ENCODE data around the gene PRRT4. TPM values are rescaled to one million over a fixed set of nuclear protein-coding genes. Genes with fewer than 3 reads are reported as not detected.

PRRT4 gene
- total RNA-seq = 0.10 and 0.21 TPM in 2 replicates

- H3K4me3 Mint-ChIP-seq = peak within 1 kb of the TSS; percentile 77
- H3K36me3 Mint-ChIP-seq (ENCODE audit: low read depth) = no peaks in the 10 kb centered on the region
- H3K9me3 Mint-ChIP-seq = no peaks in the 10 kb centered on the region
- peaks cover 21% of the 10 kb centered on the region for H3K4me1 Mint-ChIP-seq (ENCODE audit: low read depth)
- H3K27me3 Mint-ChIP-seq (ENCODE audit: insufficient read depth) = peaks cover 74% of the 10 kb centered on the region
- intact Hi-C loops (cut with micrococcal nuclease) = loop anchor here (2.0 kb wide), 2 partner anchors 19 to 25 kb away; partner anchors contain the start of gene RBM28
- no peak for DNase-seq (ENCODE audit: low spot score)
- no peak within 1 kb of the TSS for H3K27ac Mint-ChIP-seq
These were observed at the start of gene PRRT4 for GRCh38 chr7:128361411-128362379. Gene PRRT4, minus strand, starts transcription at chr7:128361690.

- H3K4me1 Mint-ChIP-seq (ENCODE audit: low read depth) = peaks cover 32% of the 10 kb centered on the region
- H3K27me3 Mint-ChIP-seq (ENCODE audit: insufficient read depth) = peaks cover 25% of the 10 kb centered on the region
- peak overlapping the region; percentile 93 for H3K4me3 Mint-ChIP-seq
- intact Hi-C loops (cut with micrococcal nuclease) = loop anchor here (1.0 kb wide), 3 partner anchors 15 to 49 kb away; partner anchors contain the start of gene HILPDA
- DNase-seq (ENCODE audit: low spot score) = no peak
- no peaks in the 10 kb centered on the region for H3K9me3 Mint-ChIP-seq
- H3K27ac Mint-ChIP-seq = peak overlapping the region; percentile 80
- peaks cover 1% of the 10 kb centered on the region for H3K36me3 Mint-ChIP-seq (ENCODE audit: low read depth)
These were observed 48.9 kb upstream of the PRRT4 start for GRCh38 chr7:128410451-128410753.

- intact Hi-C loops (cut with micrococcal nuclease) = loop anchor here (1.0 to 5.0 kb wide), 9 partner anchors 15 to 1018 kb away; partner anchors contain the start of genes ATP6V1F, HILPDA, METTL2B and RBM28
- Mint-ChIP-seq H3K36me3 (ENCODE audit: low read depth) (peaks cover 1% of the 10 kb centered on the region), H3K9me3 (no peaks in the 10 kb centered on the region), H3K4me1 (ENCODE audit: low read depth) (peaks cover 35% of the 10 kb centered on the region), H3K27ac (peak within 1 kb of the TSS; percentile 80), H3K27me3 (ENCODE audit: insufficient read depth) (peaks cover 25% of the 10 kb centered on the region), H3K4me3 (peak within 1 kb of the TSS; percentile 93)
- peak; percentile 82 for DNase-seq (ENCODE audit: low spot score)
These were observed 48.3 kb upstream of the PRRT4 start, which contains the start of gene IMPDH1 for GRCh38 chr7:128409596-128410450. Gene IMPDH1, minus strand, starts transcription at chr7:128409982. Its CDS starts 81 bp downstream, at chr7:128409901.

- intact Hi-C loops (cut with micrococcal nuclease) = loop anchor here (1.0 to 5.0 kb wide), 6 partner anchors 66 to 1017 kb away; partner anchors contain the start of genes ATP6V1F, METTL2B, RBM28 and SND1
- H3K36me3 Mint-ChIP-seq (ENCODE audit: low read depth) = peaks cover 1% of the 10 kb centered on the region
- peaks cover 24% of the 10 kb centered on the region for H3K27me3 Mint-ChIP-seq (ENCODE audit: insufficient read depth)
- DNase-seq (ENCODE audit: low spot score) = no peak
- peak overlapping the region; percentile 70 for H3K27ac Mint-ChIP-seq
- no peaks in the 10 kb centered on the region for H3K9me3 Mint-ChIP-seq
- H3K4me1 Mint-ChIP-seq (ENCODE audit: low read depth) = peaks cover 44% of the 10 kb centered on the region
- H3K4me3 Mint-ChIP-seq = peak overlapping the region; percentile 88
These were observed 47.5 kb upstream of the PRRT4 start for GRCh38 chr7:128408709-128409595.

GRCh38 chr7:128407751-128408708, 46.5 kb upstream of the PRRT4 start:
- no peak for DNase-seq (ENCODE audit: low spot score)
- Mint-ChIP-seq H3K4me3 (peak overlapping the region; percentile 88), H3K9me3 (no peaks in the 10 kb centered on the region), H3K27ac (no peak overlapping the region), H3K4me1 (ENCODE audit: low read depth) (peaks cover 51% of the 10 kb centered on the region), H3K36me3 (ENCODE audit: low read depth) (peaks cover 3% of the 10 kb centered on the region), H3K27me3 (ENCODE audit: insufficient read depth) (peaks cover 14% of the 10 kb centered on the region)
- intact Hi-C loops (cut with micrococcal nuclease) = loop anchor here (2.0 to 5.0 kb wide), 5 partner anchors 69 to 1016 kb away; partner anchors contain the start of genes ATP6V1F, METTL2B, SND1 and ZNF800

GRCh38 chr7:128407233-128407589, 45.7 kb upstream of the PRRT4 start:
- H3K4me1 Mint-ChIP-seq (ENCODE audit: low read depth) = peaks cover 58% of the 10 kb centered on the region
- intact Hi-C loops (cut with micrococcal nuclease) = loop anchor here (5.0 kb wide), 4 partner anchors 70 to 1015 kb away; partner anchors contain the start of genes METTL2B, SND1 and ZNF800
- H3K4me3 Mint-ChIP-seq = peak overlapping the region; percentile 41
- H3K9me3 Mint-ChIP-seq = no peaks in the 10 kb centered on the region
- H3K27ac Mint-ChIP-seq = no peak overlapping the region
- peaks cover 8% of the 10 kb centered on the region for H3K36me3 Mint-ChIP-seq (ENCODE audit: low read depth)
- no peak for DNase-seq (ENCODE audit: low spot score)
- H3K27me3 Mint-ChIP-seq (ENCODE audit: insufficient read depth) = peaks cover 10% of the 10 kb centered on the region

GRCh38 chr7:128406314-128407232, 45.1 kb upstream of the PRRT4 start:
- Mint-ChIP-seq H3K27me3 (ENCODE audit: insufficient read depth) (peaks cover 4% of the 10 kb centered on the region), H3K4me3 (peak overlapping the region; percentile 84), H3K36me3 (ENCODE audit: low read depth) (peaks cover 8% of the 10 kb centered on the region), H3K4me1 (ENCODE audit: low read depth) (peaks cover 58% of the 10 kb centered on the region), H3K9me3 (no peaks in the 10 kb centered on the region), H3K27ac (peak overlapping the region; percentile 82)
- no peak for DNase-seq (ENCODE audit: low spot score)
- intact Hi-C loops (cut with micrococcal nuclease) = loop anchor here (5.0 kb wide), 4 partner anchors 71 to 1014 kb away; partner anchors contain the start of genes METTL2B, SND1 and ZNF800

- intact Hi-C loops (cut with micrococcal nuclease) = loop anchor here (2.0 to 5.0 kb wide), 5 partner anchors 53 to 1013 kb away; partner anchors contain the start of genes METTL2B, SND1 and ZNF800
- peak; percentile 39 for DNase-seq (ENCODE audit: low spot score)
- Mint-ChIP-seq H3K4me1 (ENCODE audit: low read depth) (peaks cover 58% of the 10 kb centered on the region), H3K4me3 (peak overlapping the region; percentile 87), H3K27ac (peak overlapping the region; percentile 90), H3K36me3 (ENCODE audit: low read depth) (peaks cover 14% of the 10 kb centered on the region), H3K27me3 (ENCODE audit: insufficient read depth) (peaks cover 4% of the 10 kb centered on the region), H3K9me3 (no peaks in the 10 kb centered on the region)
These were observed 44.2 kb upstream of the PRRT4 start for GRCh38 chr7:128405471-128406313.

- peaks cover 22% of the 10 kb centered on the region for H3K36me3 Mint-ChIP-seq (ENCODE audit: low read depth)
- peak overlapping the region; percentile 87 for H3K4me3 Mint-ChIP-seq
- H3K27ac Mint-ChIP-seq = peak overlapping the region; percentile 90
- DNase-seq (ENCODE audit: low spot score) = no peak
- no peaks in the 10 kb centered on the region for H3K27me3 Mint-ChIP-seq (ENCODE audit: insufficient read depth)
- peaks cover 53% of the 10 kb centered on the region for H3K4me1 Mint-ChIP-seq (ENCODE audit: low read depth)
- intact Hi-C loops (cut with micrococcal nuclease) = loop anchor here (2.0 to 5.0 kb wide), 5 partner anchors 54 to 1013 kb away; partner anchors contain the start of genes METTL2B, SND1 and ZNF800
- no peaks in the 10 kb centered on the region for H3K9me3 Mint-ChIP-seq
These were observed 43.5 kb upstream of the PRRT4 start for GRCh38 chr7:128404886-128405470.
